Loucy (cell line): ENCODE measurements around the gene MCC.

ENCODE experiments used
- CTCF ChIP-seq: fragments of 200-600 bp; sonication (generic); conservative IDR thresholded peaks from 2 replicates; pipeline ENCODE4 v1.5.1; 2014; ENCODE audit warnings: mild to moderate bottlenecking, antibody characterized with exemption, low read length
- EZH2phosphoT487 ChIP-seq: fragments of 200-600 bp; IDR thresholded peaks from 2 replicates; pipeline ENCODE4 v1.6.1; 2018; ENCODE audit warnings: antibody characterized with exemption, mild to moderate bottlenecking, moderate library complexity, borderline replicate concordance

GRCh38 chr5:113320273-113320780, 167.9 kb downstream of the MCC start:
- TF ChIP-seq CTCF, result no peak
- no peak for TF ChIP-seq EZH2phosphoT487
